Choroid plexus epithelial cell (primary cell): Measurements from ENCODE around the gene RASGRP3.

ENCODE experiments used
- DNase-seq: peaks from one replicate; pipeline ENCODE4 v3.0.0-alpha.2; 2010; ENCODE audit warnings: low read depth
- H3K4me3 ChIP-seq: 2 replicates; pipeline ENCODE4 v1.5.1; 2011; ENCODE audit warnings: low read depth, mild to moderate bottlenecking, control low read depth, low read length, moderate library complexity
- TF ChIP-seq, protein P1 (sequence below): conservative IDR thresholded peaks from 2 replicates; pipeline ENCODE4 v1.5.1; 2011; ENCODE audit warnings: low read depth, mild to moderate bottlenecking, control low read depth, inconsistent platforms, low read length, moderate library complexity

Gene RASGRP3

DNA sequence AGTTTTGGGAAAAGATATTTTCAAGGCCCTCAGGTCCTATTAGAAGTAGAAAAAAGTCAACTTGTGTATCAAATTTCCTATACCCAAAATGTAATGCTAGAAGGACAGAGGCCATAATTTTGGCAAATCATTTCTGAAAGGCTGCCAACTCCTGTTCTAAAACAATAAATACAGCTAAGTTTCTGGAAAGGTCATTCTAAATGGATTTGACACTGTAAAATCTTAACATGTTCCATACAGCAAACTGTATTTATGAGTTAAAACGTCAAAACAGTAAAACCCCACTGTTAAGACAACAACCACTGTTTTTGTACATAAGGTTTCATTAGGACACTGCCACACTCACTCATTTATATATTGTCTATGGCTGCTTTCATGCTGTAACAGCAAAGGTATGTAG lies 113.0 kb downstream of the RASGRP3 start:
- no peak overlapping the region for H3K4me3 ChIP-seq
- DNase-seq, result peak; percentile 42
- TF ChIP-seq, protein P1, sequence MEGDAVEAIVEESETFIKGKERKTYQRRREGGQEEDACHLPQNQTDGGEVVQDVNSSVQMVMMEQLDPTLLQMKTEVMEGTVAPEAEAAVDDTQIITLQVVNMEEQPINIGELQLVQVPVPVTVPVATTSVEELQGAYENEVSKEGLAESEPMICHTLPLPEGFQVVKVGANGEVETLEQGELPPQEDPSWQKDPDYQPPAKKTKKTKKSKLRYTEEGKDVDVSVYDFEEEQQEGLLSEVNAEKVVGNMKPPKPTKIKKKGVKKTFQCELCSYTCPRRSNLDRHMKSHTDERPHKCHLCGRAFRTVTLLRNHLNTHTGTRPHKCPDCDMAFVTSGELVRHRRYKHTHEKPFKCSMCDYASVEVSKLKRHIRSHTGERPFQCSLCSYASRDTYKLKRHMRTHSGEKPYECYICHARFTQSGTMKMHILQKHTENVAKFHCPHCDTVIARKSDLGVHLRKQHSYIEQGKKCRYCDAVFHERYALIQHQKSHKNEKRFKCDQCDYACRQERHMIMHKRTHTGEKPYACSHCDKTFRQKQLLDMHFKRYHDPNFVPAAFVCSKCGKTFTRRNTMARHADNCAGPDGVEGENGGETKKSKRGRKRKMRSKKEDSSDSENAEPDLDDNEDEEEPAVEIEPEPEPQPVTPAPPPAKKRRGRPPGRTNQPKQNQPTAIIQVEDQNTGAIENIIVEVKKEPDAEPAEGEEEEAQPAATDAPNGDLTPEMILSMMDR, result no peak

DNA sequence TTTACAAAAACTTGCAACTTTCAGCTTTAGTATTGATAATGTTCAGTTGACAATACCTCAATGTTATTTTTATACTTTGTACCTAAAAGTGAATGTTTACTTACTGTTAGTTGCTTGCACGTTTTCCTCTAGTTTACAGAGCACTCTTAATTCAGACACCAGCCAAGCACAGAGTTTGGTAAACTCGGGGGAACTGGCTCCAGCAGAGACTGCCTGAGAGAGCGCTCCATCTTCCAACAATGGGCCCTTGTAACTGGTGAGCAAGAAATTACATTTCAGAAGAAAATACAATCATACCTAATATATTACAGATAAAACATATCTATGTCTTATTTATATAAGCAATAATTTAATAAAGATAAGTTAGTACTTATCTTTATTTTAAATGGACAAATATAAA lies 118.9 kb downstream of the RASGRP3 start:
- no peak for DNase-seq
- TF ChIP-seq, protein P1, result no peak
- no peak overlapping the region for H3K4me3 ChIP-seq

DNA sequence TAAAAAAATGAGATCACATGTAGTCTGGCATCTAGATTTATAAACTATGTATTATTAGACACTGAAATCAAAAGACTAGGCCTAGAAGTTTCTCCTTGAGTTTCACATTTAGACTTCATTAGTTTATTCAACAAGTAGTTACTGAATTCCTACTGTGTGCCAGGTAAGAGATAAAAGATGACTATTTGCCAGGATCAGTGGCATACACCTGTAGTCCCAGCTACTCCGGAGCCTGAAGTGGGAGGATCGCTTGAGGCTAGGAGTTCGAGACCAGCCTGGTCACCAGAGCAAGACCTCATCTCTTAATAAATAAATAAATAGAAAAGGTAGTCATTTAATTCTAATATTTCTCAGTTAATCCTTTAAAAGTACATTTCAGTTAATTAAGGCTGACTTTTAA lies 120.6 kb downstream of the RASGRP3 start:
- DNase-seq, result no peak
- TF ChIP-seq, protein P1, result no peak
- no peak overlapping the region for H3K4me3 ChIP-seq

DNA sequence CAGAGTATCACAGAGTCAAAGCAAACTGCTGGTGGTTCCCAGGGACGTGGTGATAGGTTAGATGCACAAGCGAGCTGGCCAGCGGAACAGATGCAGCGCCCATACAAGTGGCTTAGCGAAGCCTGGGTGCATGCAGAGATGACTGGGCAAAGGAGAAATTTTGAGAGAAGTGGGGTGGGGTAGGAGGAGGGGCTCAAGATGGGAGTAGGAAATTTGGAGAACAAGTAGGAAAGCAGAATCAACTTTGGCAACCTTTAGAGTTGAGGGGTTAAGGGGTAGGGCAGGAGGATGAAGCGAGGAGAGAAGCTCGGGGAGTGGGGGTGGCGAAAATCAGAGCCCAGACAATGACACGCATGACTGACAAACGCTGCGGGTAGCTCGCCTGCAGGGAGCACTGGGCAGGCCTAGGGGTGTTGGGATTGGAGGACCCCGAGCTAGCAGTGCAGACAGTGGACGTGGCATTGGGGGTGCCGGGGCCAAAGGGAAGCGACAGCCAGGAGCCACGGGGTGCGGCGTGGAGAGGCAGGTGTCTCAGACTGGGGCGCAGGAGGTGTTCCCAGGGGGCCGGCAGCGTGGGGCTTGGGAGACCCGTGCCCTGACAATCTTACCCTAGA lies 122.2 kb downstream of the RASGRP3 start:
- peak; percentile 66 for DNase-seq
- TF ChIP-seq, protein P1, result no peak
- H3K4me3 ChIP-seq, result peak overlapping the region; percentile 99

DNA sequence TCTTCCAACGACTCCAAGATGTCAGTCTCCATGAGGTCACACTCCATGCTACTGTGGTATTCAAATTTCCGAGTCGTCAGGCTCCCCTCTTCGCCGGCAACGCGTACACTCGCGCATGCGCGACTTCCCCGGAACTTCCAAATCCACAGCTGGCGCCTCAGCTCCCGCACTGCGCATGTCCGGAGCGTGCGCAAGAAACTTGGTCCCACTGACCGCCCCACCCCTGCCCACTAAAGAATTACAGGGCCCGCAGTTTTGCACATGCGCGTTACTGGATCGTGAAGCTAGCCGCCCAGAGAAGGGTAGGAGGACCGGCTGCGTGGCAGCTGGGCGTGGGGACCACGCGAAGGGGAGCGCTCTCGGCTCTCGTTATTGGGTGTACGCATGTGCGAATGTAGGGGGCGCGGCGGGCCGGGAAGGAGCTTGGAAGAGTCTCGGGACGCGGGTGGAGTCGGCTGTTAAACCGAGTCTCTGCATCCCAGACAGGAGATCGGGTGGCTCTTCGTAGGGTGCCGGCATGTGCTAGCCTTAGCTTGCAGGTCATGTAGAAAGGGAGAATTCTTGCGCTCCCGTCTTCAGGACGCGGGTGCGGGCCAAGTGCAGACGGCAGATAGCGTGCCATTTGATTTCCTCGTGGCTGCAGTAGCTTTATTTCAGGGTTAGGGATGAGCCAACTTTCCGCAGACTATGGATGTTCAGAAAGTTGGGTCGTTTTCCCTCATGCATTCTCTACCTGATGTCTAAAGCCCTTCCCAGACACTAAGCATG lies 122.9 kb downstream of the RASGRP3 start, which contains the start of gene FAM98A:
TSS of gene FAM98A (minus strand) at position 125 of the 768 bp plus-strand sequence. CDS start at position 47, 78 bp downstream.
- TF ChIP-seq, protein P1, result peak; percentile 28
- peak within 1 kb of the TSS; percentile 99 for H3K4me3 ChIP-seq
- peak; percentile 99 for DNase-seq

DNA sequence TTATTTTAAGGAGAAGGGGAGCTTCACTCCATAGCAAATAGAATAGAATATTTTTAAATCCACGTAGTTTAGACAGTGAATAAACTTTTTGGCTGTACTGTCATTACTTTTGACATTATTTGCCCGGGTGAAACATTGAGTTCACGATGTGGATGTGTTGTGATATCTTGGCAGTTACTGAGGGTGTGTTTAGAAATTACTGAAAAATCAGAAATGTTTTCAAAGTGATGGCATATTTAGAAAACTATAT lies 123.4 kb downstream of the RASGRP3 start:
- H3K4me3 ChIP-seq, result peak overlapping the region; percentile 77
- DNase-seq, result no peak
- TF ChIP-seq, protein P1, result no peak
